HK-2 (cell line): ENCODE results near the gene COL9A2.
"Not testable (repeated sequence)": the region's sequence is repeated elsewhere in the genome, so short reads cannot be mapped to it uniquely, and the experiment has no call there.

Source experiments
- DNase-seq: peaks from one replicate; pipeline ENCODE4 v3.0.0-alpha.2; 2018; ENCODE audit not compliant: unreplicated experiment

COL9A2 gene

GRCh38 chr1:40316595-40317393 lies at the start of gene COL9A2:
COL9A2 (minus strand) TSS chr1:40317286; CDS start chr1:40317197, 89 bp downstream.
- no peak for DNase-seq

GRCh38 chr1:40363721-40364120 lies 46.6 kb upstream of the COL9A2 start:
- DNase-seq, result no peak

GRCh38 chr1:40362699-40363098 lies 45.6 kb upstream of the COL9A2 start:
- no peak for DNase-seq

GRCh38 chr1:40362199-40362598 lies 45.1 kb upstream of the COL9A2 start:
- DNase-seq, result no peak

GRCh38 chr1:40361637-40362036 lies 44.6 kb upstream of the COL9A2 start:
- DNase-seq, result no peak

- DNase-seq, result no peak
These were observed 44.1 kb upstream of the COL9A2 start for GRCh38 chr1:40361201-40361600.

- no peak for DNase-seq
These were observed 43.5 kb upstream of the COL9A2 start for GRCh38 chr1:40360631-40361030.

- no peak for DNase-seq
These were observed 40.5 kb upstream of the COL9A2 start for GRCh38 chr1:40357625-40358024.

- no peak for DNase-seq
These were observed 36.0 kb upstream of the COL9A2 start for GRCh38 chr1:40353082-40353481.

- no peak for DNase-seq
These were observed 35.0 kb upstream of the COL9A2 start for GRCh38 chr1:40352126-40352525.

GRCh38 chr1:40351124-40351523 lies 34.0 kb upstream of the COL9A2 start:
- DNase-seq, result no peak

GRCh38 chr1:40350391-40350790 lies 33.3 kb upstream of the COL9A2 start:
- no peak for DNase-seq

GRCh38 chr1:40344597-40344996 lies 27.5 kb upstream of the COL9A2 start:
- DNase-seq, result no peak

- not testable (repeated sequence) for DNase-seq
These were observed 25.3 kb upstream of the COL9A2 start for GRCh38 chr1:40342381-40342717.

GRCh38 chr1:40341491-40342380 lies 24.6 kb upstream of the COL9A2 start:
- DNase-seq, result no peak

- no peak for DNase-seq
These were observed 22.6 kb upstream of the COL9A2 start for GRCh38 chr1:40339420-40340323.

GRCh38 chr1:40338745-40339419 lies 21.8 kb upstream of the COL9A2 start:
- DNase-seq, result peak; percentile 88

- DNase-seq, result no peak
These were observed 20.4 kb upstream of the COL9A2 start for GRCh38 chr1:40337443-40337842.

GRCh38 chr1:40332695-40333094 lies 15.6 kb upstream of the COL9A2 start:
- DNase-seq, result no peak

GRCh38 chr1:40331403-40331802 lies 14.3 kb upstream of the COL9A2 start:
- DNase-seq, result not testable (repeated sequence)

- no peak for DNase-seq
These were observed 2.0 kb upstream of the COL9A2 start for GRCh38 chr1:40318970-40319621.
